Lung (tissue), 12 donors: ENCODE measurements around the gene SMTN. TPM values are rescaled to one million over a fixed set of nuclear protein-coding genes. Genes with fewer than 3 reads are reported as not detected.

Source experiments
- ATAC-seq: fragments of 200-7000 bp; cut with Tn5 transposase; one replicate; pipeline ENCODE4 v1.9.1; 2020; ENCODE audit warnings: moderate number of reproducible peaks; ENCODE audit not compliant: insufficient read depth, low FRiP score
- DNase-seq, 3 donors: peaks; one replicate each; pipeline ENCODE4 v3.0.0-alpha.2; 2013 to 2017
- H3K27ac ChIP-seq, 2 donors: one replicate each; pipeline ENCODE4 v1.5.1; 2013; ENCODE audit warnings: mild to moderate bottlenecking in 2 of 2, moderate library complexity in 2 of 2, control low read depth in 1 of 2, inconsistent platforms in 1 of 2, low read depth in 1 of 2, low read length in 1 of 2
- H3K27me3 ChIP-seq, 3 donors: one replicate each; pipeline ENCODE4 v1.5.1; 2013; ENCODE audit warnings: low read length in 2 of 3; ENCODE audit not compliant: control insufficient read depth in 3 of 3, insufficient read depth in 3 of 3
- H3K36me3 ChIP-seq, 4 donors: one replicate each; pipeline ENCODE4 v1.5.1; 2013; ENCODE audit warnings: low read length in 4 of 4, mild to moderate bottlenecking in 1 of 4, moderate library complexity in 1 of 4; ENCODE audit not compliant: control insufficient read depth in 4 of 4, insufficient read depth in 4 of 4
- H3K4me1 ChIP-seq, 5 donors: one replicate each; pipeline ENCODE4 v1.5.1; 2013; ENCODE audit warnings: low read length in 5 of 5, mild to moderate bottlenecking in 2 of 5, moderate library complexity in 1 of 5; ENCODE audit not compliant: control insufficient read depth in 5 of 5, insufficient read depth in 5 of 5
- H3K4me3 ChIP-seq: one replicate; pipeline ENCODE4 v1.5.1; 2013; ENCODE audit warnings: mild to moderate bottlenecking, control low read depth, moderate library complexity
- H3K9ac ChIP-seq, 2 donors: one replicate each; pipeline ENCODE4 v1.5.1; 2013; ENCODE audit warnings: low read length in 2 of 2, control low read depth in 1 of 2; ENCODE audit not compliant: insufficient read depth in 1 of 2
- H3K9me3 ChIP-seq, 4 donors: one replicate each; pipeline ENCODE4 v1.5.1; 2013; ENCODE audit warnings: low read length in 3 of 4, mild to moderate bottlenecking in 1 of 4, moderate library complexity in 1 of 4; ENCODE audit not compliant: control insufficient read depth in 4 of 4, insufficient read depth in 3 of 4
- CTCF ChIP-seq: IDR thresholded peaks from 2 replicates; pipeline ENCODE4 v1.5.1; 2012; ENCODE audit warnings: mild to moderate bottlenecking; ENCODE audit errors: control extremely low read depth, extremely low read depth
- WGBS, 2 donors: extraction: QIAGEN DNeasy Blood & Tissue Kit; methylation state at CpG; one replicate each; pipeline ENCODE4 v1.1.7; 2013; 5-methylcytosine and 5-hydroxymethylcytosine counted together
- polyA plus RNA-seq, 2 donors: library from polyadenylated mRNA; stranded (reverse); fragments of 200-250 nt; gene quantifications; one replicate each; pipeline ENCODE4 v1.2.1, GENCODE V29; 2013
- total RNA-seq, 2 donors: library from RNA; depleted of rRNA in 1 of 2; stranded (reverse); fragments of >200 nt in 1 of 2; gene quantifications; one replicate each; pipeline ENCODE4 v1.2.1, GENCODE V29; 2014 to 2021
- donor health status: control.
- donor health status: control.
- donor health status: Bipolar disorder and iron deficiency.
- donor health status: healthy.
- donor health status: DM: yes; HTN: yes; CAD: no.

Gene SMTN
- total and polyA plus RNA-seq, 4 donors = 30.8 to 101 (median 64.7) TPM

GRCh38 chr22:31039393-31039792 lies 41.7 kb upstream of the SMTN start:
- H3K27ac ChIP-seq = peak overlapping the region; percentile 37 to 70
- WGBS, 2 donors = 52 to 62% methylated on average over 9 of the region's 9 CpGs
- no peaks in the 10 kb centered on the region for H3K9me3 ChIP-seq
- no peak overlapping the region for H3K4me3 ChIP-seq
- peak overlapping the region in 1 of 2 donors; percentile 75 for H3K9ac ChIP-seq
- DNase-seq = peak; percentile 56 to 88 (median 77)
- TF ChIP-seq CTCF = no peak
- peaks cover 0 to 32% (median 20%) of the 10 kb centered on the region in 5 donors for H3K4me1 ChIP-seq
- H3K36me3 ChIP-seq = no peaks in the 10 kb centered on the region
- no peaks in the 10 kb centered on the region for H3K27me3 ChIP-seq
- no peak for ATAC-seq

DNA sequence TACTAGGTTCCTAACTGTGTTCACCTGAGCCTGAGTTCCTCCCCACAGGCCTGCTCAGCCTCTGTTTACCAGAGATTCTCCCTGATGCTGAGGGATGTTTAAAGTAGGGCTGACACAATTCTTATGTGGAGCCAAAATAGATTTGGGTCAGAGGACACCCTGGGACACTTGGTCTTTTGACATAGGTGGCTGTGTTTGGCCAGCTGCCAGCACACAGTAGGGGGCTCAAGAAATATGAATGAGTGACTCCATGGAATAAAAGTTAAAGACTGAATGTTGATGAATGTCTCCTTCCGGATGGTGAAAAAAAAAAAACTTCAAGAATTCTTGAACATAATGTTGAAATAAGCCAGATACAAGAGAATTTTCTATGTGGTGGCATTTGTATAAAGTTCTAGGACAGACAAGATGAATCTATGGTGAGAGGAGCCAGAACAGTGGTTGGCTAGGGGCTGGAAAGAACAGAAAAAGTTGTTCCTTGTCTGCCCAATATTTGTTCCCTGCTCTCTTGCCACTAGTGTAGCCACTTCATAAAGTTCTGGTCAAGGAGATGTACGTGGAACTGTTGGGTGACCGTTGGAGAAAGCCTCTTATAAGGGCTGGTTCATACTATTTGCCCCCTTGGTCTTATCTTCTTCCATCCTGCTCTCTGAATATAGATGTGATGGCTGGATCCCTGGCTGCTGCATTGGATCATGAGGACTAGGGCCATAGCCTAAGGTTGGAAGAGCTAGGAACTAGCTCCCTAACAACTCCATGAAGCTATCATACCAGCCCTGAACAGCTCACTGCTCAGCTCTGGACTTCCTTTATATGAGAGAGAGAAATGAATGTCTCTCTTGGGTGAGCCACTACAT lies 40.3 kb upstream of the SMTN start:
- no peaks in the 10 kb centered on the region for H3K27me3 ChIP-seq
- no peaks in the 10 kb centered on the region for H3K9me3 ChIP-seq
- no peak for DNase-seq
- no peak for TF ChIP-seq CTCF
- peaks cover 3 to 39% (median 20%) of the 10 kb centered on the region in 5 donors for H3K4me1 ChIP-seq
- H3K9ac ChIP-seq = no peak overlapping the region
- no peak overlapping the region for H3K4me3 ChIP-seq
- no peak for ATAC-seq
- WGBS, 2 donors = 84 to 95% methylated on average over 3 of the region's 3 CpGs
- H3K36me3 ChIP-seq = no peaks in the 10 kb centered on the region
- H3K27ac ChIP-seq = no peak overlapping the region

GRCh38 chr22:31044262-31044861 lies 36.8 kb upstream of the SMTN start:
- H3K4me1 ChIP-seq = peaks cover 2 to 35% (median 8%) of the 10 kb centered on the region in 5 donors
- ATAC-seq (no peak), DNase-seq (peak in 1 of 3 donors; percentile 50)
- H3K4me3 ChIP-seq = no peak overlapping the region
- no peak overlapping the region for H3K9ac ChIP-seq
- peak overlapping the region; percentile 28 to 54 for H3K27ac ChIP-seq
- no peak for TF ChIP-seq CTCF
- peaks cover 0 to 2% (median 0%) of the 10 kb centered on the region in 4 donors for H3K9me3 ChIP-seq
- WGBS, 2 donors = 59 to 70% methylated on average over 13 of the region's 13 CpGs
- no peaks in the 10 kb centered on the region for H3K27me3 ChIP-seq
- no peaks in the 10 kb centered on the region for H3K36me3 ChIP-seq
